ENCODE results near the gene LDHD. TPM values are rescaled to one million over a fixed set of nuclear protein-coding genes. Genes with fewer than 3 reads are reported as not detected.
A peak's percentile ranks its signal among the peaks of the same experiment; 100 is the strongest.

The LDHD gene
- total and polyA plus RNA-seq, 9 of the 15 experiments (the other 6 are each of a cell fraction or from before 2014, with no cell fraction given) = 0.19 to 0.86 (median 0.54) TPM; not detected in 3

DNA sequence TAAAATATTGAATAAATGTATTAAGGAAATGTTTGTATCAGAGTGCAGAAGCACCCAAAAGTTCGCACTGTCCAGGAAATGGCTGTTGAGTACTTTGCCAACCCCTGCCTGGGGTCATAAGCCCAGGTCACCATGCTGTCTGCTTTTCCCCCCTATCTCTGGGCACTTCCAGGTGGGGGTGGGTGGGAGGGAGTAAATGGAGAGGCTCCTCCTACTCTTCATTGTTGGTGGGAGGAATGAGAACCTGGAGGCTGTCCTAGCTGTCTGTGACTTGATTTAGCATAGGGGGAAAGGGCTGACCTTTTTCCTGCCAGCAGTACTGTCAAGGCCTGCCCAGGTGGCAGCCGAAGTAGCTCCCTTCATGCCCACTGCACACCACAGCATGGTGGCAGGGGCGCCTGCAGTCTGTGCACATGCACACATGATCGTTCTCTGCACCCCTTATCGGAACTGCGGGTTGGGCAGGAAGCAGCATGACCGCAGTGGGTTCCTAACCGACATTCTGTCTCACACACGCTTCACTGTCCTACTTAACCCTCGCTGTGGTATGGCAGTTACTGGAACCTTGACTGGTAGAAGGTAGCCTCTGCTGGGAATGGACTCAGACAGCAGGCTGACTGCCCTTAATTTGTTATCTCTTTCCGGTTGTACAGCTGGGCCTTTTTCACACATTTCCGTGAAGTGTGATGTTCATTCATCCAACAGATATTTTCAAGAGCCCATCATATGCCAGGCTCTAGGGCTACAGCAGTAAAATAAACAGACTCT is 41.5 kb downstream of the LDHD start (continued):
- TF ChIP-seq SETDB1 (IDR thresholded peaks at IDR 0.05; ENCODE audit: low read length) (no peak), ZBTB8A (IDR thresholded peaks at IDR 0.05; ENCODE audit: partially characterized antibody) (no peak), NCOA1 (IDR thresholded peaks at IDR 0.05; ENCODE audit: low read depth) (peak; percentile 32; the same call in 1 of the 2 replicates), FOXA1 (IDR thresholded peaks at IDR 0.05; ENCODE audit: borderline replicate concordance) (no peak), WHSC1 (IDR thresholded peaks at IDR 0.05; ENCODE audit: low read length) (no peak), TEAD2 (tag; IDR thresholded peaks at IDR 0.05) (no peak), CSDE1 (IDR thresholded peaks at IDR 0.05) (no peak), RBM17 (IDR thresholded peaks at IDR 0.05; ENCODE audit: borderline replicate concordance, low read depth, low read length) (no peak), ZNF75A (CRISPR knock-in tag; IDR thresholded peaks at IDR 0.05) (peak; percentile 36; the same call in 1 of the 2 replicates)
- TF ChIP-seq, protein P1, sequence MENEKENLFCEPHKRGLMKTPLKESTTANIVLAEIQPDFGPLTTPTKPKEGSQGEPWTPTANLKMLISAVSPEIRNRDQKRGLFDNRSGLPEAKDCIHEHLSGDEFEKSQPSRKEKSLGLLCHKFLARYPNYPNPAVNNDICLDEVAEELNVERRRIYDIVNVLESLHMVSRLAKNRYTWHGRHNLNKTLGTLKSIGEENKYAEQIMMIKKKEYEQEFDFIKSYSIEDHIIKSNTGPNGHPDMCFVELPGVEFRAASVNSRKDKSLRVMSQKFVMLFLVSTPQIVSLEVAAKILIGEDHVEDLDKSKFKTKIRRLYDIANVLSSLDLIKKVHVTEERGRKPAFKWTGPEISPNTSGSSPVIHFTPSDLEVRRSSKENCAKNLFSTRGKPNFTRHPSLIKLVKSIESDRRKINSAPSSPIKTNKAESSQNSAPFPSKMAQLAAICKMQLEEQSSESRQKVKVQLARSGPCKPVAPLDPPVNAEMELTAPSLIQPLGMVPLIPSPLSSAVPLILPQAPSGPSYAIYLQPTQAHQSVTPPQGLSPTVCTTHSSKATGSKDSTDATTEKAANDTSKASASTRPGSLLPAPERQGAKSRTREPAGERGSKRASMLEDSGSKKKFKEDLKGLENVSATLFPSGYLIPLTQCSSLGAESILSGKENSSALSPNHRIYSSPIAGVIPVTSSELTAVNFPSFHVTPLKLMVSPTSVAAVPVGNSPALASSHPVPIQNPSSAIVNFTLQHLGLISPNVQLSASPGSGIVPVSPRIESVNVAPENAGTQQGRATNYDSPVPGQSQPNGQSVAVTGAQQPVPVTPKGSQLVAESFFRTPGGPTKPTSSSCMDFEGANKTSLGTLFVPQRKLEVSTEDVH (IDR thresholded peaks at IDR 0.05; ENCODE audit: low read depth, partially characterized antibody) = no peak
- TF ChIP-seq, protein P2, sequence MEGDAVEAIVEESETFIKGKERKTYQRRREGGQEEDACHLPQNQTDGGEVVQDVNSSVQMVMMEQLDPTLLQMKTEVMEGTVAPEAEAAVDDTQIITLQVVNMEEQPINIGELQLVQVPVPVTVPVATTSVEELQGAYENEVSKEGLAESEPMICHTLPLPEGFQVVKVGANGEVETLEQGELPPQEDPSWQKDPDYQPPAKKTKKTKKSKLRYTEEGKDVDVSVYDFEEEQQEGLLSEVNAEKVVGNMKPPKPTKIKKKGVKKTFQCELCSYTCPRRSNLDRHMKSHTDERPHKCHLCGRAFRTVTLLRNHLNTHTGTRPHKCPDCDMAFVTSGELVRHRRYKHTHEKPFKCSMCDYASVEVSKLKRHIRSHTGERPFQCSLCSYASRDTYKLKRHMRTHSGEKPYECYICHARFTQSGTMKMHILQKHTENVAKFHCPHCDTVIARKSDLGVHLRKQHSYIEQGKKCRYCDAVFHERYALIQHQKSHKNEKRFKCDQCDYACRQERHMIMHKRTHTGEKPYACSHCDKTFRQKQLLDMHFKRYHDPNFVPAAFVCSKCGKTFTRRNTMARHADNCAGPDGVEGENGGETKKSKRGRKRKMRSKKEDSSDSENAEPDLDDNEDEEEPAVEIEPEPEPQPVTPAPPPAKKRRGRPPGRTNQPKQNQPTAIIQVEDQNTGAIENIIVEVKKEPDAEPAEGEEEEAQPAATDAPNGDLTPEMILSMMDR (IDR thresholded peaks at IDR 0.05 in 2 of 3, conservative IDR thresholded peaks at IDR 0.05 in 1 of 3; ENCODE audit: insufficient read depth in 2 of 3, low read depth in 1 of 3, low read length in 3 of 3) = no peak
- TF ChIP-seq, protein P3, sequence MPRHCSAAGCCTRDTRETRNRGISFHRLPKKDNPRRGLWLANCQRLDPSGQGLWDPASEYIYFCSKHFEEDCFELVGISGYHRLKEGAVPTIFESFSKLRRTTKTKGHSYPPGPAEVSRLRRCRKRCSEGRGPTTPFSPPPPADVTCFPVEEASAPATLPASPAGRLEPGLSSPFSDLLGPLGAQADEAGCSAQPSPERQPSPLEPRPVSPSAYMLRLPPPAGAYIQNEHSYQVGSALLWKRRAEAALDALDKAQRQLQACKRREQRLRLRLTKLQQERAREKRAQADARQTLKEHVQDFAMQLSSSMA (CRISPR knock-in tag; IDR thresholded peaks at IDR 0.05) = no peak
- TF ChIP-seq, protein P4, sequence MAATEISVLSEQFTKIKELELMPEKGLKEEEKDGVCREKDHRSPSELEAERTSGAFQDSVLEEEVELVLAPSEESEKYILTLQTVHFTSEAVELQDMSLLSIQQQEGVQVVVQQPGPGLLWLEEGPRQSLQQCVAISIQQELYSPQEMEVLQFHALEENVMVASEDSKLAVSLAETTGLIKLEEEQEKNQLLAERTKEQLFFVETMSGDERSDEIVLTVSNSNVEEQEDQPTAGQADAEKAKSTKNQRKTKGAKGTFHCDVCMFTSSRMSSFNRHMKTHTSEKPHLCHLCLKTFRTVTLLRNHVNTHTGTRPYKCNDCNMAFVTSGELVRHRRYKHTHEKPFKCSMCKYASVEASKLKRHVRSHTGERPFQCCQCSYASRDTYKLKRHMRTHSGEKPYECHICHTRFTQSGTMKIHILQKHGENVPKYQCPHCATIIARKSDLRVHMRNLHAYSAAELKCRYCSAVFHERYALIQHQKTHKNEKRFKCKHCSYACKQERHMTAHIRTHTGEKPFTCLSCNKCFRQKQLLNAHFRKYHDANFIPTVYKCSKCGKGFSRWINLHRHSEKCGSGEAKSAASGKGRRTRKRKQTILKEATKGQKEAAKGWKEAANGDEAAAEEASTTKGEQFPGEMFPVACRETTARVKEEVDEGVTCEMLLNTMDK (IDR thresholded peaks at IDR 0.05; ENCODE audit: borderline replicate concordance, insufficient read depth, low read depth, low read length, poor library complexity, severe bottlenecking) = no peak
- TF ChIP-seq, protein P5, sequence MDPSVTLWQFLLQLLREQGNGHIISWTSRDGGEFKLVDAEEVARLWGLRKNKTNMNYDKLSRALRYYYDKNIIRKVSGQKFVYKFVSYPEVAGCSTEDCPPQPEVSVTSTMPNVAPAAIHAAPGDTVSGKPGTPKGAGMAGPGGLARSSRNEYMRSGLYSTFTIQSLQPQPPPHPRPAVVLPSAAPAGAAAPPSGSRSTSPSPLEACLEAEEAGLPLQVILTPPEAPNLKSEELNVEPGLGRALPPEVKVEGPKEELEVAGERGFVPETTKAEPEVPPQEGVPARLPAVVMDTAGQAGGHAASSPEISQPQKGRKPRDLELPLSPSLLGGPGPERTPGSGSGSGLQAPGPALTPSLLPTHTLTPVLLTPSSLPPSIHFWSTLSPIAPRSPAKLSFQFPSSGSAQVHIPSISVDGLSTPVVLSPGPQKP (CRISPR knock-in tag; IDR thresholded peaks at IDR 0.05) = no peak
- TF ChIP-seq, protein P6, sequence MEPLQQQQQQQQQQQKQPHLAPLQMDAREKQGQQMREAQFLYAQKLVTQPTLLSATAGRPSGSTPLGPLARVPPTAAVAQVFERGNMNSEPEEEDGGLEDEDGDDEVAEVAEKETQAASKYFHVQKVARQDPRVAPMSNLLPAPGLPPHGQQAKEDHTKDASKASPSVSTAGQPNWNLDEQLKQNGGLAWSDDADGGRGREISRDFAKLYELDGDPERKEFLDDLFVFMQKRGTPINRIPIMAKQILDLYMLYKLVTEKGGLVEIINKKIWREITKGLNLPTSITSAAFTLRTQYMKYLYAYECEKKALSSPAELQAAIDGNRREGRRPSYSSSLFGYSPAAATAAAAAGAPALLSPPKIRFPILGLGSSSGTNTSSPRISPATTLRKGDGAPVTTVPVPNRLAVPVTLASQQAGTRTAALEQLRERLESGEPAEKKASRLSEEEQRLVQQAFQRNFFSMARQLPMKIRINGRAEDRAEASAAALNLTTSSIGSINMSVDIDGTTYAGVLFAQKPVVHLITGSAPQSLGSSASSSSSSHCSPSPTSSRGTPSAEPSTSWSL (CRISPR knock-in tag; IDR thresholded peaks at IDR 0.05; ENCODE audit: borderline replicate concordance) = 0 out of 2 replicates have a peak, but pooled peaks have one; percentile 29
